ENCODE measurements around the gene EP300.

Gene EP300

GRCh38 chr22:41222846-41223507 is 130.6 kb downstream of the EP300 start:
- DNase-seq (ENCODE audit: low read depth), result no peak
- no peak for TF ChIP-seq CTCF (IDR thresholded peaks at IDR 0.05; ENCODE audit: insufficient read depth, low read depth, low read length, missing control alignments)

GRCh38 chr22:41223535-41223934 is 131.1 kb downstream of the EP300 start:
- TF ChIP-seq CTCF (IDR thresholded peaks at IDR 0.05; ENCODE audit: insufficient read depth, low read depth, low read length, missing control alignments), result no peak
- no peak overlapping the region for H3K4me3 ChIP-seq (ENCODE audit: low read length)
- DNase-seq (ENCODE audit: low read depth), result no peak

More at GRCh38 chr22:41222846-41223507, 130.6 kb downstream of the EP300 start:
- H3K4me3 ChIP-seq (ENCODE audit: low read length), result no peak overlapping the region

GRCh38 chr22:41226723-41227655 is 134.6 kb downstream of the EP300 start:
- DNase-seq (ENCODE audit: low read depth), result no peak
- TF ChIP-seq CTCF (IDR thresholded peaks at IDR 0.05; ENCODE audit: insufficient read depth, low read depth, low read length, missing control alignments), result no peak
- no peak overlapping the region for H3K4me3 ChIP-seq (ENCODE audit: low read length)

- H3K4me3 ChIP-seq (ENCODE audit: low read length), result no peak overlapping the region
- TF ChIP-seq CTCF (IDR thresholded peaks at IDR 0.05; ENCODE audit: insufficient read depth, low read depth, low read length, missing control alignments), result no peak
- no peak for DNase-seq (ENCODE audit: low read depth)
Observed at GRCh38 chr22:41229215-41229614, 136.8 kb downstream of the EP300 start.
